Measurements from ENCODE around the gene NEK6. TPM values are rescaled to one million over a fixed set of nuclear protein-coding genes. Genes with fewer than 3 reads are reported as not detected.

The NEK6 gene
- total and polyA plus RNA-seq, 10 of the 15 experiments (the other 5 are each of a cell fraction or from before 2014, with no cell fraction given) = 31.3 to 161 (median 89.2) TPM

DNA sequence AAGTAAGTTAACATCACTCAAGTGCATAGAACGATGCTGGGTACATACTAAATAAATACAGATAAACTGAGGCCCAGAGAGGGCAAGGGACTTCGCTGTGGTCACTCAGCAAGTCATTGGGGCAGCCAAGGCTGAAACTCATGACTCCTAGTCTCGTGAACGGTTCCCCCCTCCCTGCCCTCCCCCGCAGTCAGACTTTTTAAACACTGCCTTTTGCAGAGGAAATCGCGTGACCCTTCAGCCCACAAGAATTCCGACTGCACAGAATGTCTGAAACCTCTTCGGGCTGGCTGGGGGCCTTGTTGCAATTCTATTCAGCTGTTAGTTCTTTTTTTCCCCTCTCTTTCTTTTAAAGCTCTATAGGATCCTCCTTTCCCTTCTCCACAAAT, 28.1 kb downstream of the NEK6 start (continued):
- TF ChIP-seq ETV6 (conservative IDR thresholded peaks at IDR 0.05 in 1 of 2, IDR thresholded peaks at IDR 0.05 in 1 of 2; ENCODE audit: borderline replicate concordance in 1 of 2, low read depth in 1 of 2) (peak in 1 of 2 experiments; percentile 65; a peak in 2 of 4 replicates), MEF2B (IDR thresholded peaks at IDR 0.05; ENCODE audit: partially characterized antibody, poor library complexity, severe bottlenecking) (peak; percentile 51), ZBED1 (IDR thresholded peaks at IDR 0.05; ENCODE audit: borderline replicate concordance) (peak; percentile 75; the same call in 1 of the 2 replicates), NR2C1 (IDR thresholded peaks at IDR 0.05) (no peak), SMAD5 (IDR thresholded peaks at IDR 0.05; ENCODE audit: low read depth) (no peak), NFIC (IDR thresholded peaks at IDR 0.05; ENCODE audit: low read depth, low read length) (no peak), CHD2 (IDR thresholded peaks at IDR 0.05; ENCODE audit: borderline replicate concordance, low read depth, low read length) (peak; percentile 81), KAT2A (conservative IDR thresholded peaks at IDR 0.05; ENCODE audit: control insufficient read depth, low read depth, low read length) (no peak), ASH2L (IDR thresholded peaks at IDR 0.05; ENCODE audit: borderline replicate concordance, low read depth) (no peak), BRCA1 (IDR thresholded peaks at IDR 0.05; ENCODE audit: low read depth, low read length) (no peak), KDM1A (IDR thresholded peaks at IDR 0.05; ENCODE audit: borderline replicate concordance) (no peak), BCL11A (IDR thresholded peaks at IDR 0.05; ENCODE audit: low read depth, low read length) (peak; percentile 90), POU2F2 (IDR thresholded peaks at IDR 0.05; ENCODE audit: borderline replicate concordance, low read depth, low read length) (no peak), TARDBP (IDR thresholded peaks at IDR 0.05; ENCODE audit: borderline replicate concordance) (no peak)
- TF ChIP-seq, protein P1, sequence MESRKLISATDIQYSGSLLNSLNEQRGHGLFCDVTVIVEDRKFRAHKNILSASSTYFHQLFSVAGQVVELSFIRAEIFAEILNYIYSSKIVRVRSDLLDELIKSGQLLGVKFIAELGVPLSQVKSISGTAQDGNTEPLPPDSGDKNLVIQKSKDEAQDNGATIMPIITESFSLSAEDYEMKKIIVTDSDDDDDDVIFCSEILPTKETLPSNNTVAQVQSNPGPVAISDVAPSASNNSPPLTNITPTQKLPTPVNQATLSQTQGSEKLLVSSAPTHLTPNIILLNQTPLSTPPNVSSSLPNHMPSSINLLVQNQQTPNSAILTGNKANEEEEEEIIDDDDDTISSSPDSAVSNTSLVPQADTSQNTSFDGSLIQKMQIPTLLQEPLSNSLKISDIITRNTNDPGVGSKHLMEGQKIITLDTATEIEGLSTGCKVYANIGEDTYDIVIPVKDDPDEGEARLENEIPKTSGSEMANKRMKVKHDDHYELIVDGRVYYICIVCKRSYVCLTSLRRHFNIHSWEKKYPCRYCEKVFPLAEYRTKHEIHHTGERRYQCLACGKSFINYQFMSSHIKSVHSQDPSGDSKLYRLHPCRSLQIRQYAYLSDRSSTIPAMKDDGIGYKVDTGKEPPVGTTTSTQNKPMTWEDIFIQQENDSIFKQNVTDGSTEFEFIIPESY (IDR thresholded peaks at IDR 0.05) = no peak
- TF ChIP-seq, protein P2, sequence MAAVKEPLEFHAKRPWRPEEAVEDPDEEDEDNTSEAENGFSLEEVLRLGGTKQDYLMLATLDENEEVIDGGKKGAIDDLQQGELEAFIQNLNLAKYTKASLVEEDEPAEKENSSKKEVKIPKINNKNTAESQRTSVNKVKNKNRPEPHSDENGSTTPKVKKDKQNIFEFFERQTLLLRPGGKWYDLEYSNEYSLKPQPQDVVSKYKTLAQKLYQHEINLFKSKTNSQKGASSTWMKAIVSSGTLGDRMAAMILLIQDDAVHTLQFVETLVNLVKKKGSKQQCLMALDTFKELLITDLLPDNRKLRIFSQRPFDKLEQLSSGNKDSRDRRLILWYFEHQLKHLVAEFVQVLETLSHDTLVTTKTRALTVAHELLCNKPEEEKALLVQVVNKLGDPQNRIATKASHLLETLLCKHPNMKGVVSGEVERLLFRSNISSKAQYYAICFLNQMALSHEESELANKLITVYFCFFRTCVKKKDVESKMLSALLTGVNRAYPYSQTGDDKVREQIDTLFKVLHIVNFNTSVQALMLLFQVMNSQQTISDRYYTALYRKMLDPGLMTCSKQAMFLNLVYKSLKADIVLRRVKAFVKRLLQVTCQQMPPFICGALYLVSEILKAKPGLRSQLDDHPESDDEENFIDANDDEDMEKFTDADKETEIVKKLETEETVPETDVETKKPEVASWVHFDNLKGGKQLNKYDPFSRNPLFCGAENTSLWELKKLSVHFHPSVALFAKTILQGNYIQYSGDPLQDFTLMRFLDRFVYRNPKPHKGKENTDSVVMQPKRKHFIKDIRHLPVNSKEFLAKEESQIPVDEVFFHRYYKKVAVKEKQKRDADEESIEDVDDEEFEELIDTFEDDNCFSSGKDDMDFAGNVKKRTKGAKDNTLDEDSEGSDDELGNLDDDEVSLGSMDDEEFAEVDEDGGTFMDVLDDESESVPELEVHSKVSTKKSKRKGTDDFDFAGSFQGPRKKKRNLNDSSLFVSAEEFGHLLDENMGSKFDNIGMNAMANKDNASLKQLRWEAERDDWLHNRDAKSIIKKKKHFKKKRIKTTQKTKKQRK (IDR thresholded peaks at IDR 0.05; ENCODE audit: low read depth, low read length) = no peak
- TF ChIP-seq, protein P3, sequence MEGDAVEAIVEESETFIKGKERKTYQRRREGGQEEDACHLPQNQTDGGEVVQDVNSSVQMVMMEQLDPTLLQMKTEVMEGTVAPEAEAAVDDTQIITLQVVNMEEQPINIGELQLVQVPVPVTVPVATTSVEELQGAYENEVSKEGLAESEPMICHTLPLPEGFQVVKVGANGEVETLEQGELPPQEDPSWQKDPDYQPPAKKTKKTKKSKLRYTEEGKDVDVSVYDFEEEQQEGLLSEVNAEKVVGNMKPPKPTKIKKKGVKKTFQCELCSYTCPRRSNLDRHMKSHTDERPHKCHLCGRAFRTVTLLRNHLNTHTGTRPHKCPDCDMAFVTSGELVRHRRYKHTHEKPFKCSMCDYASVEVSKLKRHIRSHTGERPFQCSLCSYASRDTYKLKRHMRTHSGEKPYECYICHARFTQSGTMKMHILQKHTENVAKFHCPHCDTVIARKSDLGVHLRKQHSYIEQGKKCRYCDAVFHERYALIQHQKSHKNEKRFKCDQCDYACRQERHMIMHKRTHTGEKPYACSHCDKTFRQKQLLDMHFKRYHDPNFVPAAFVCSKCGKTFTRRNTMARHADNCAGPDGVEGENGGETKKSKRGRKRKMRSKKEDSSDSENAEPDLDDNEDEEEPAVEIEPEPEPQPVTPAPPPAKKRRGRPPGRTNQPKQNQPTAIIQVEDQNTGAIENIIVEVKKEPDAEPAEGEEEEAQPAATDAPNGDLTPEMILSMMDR (IDR thresholded peaks at IDR 0.05 in 2 of 3, conservative IDR thresholded peaks at IDR 0.05 in 1 of 3; ENCODE audit: control insufficient read depth in 2 of 3, extremely low read depth in 1 of 3, insufficient read depth in 1 of 3, low read depth in 3 of 3, low read length in 3 of 3) = no peak
- TF ChIP-seq, protein P4, sequence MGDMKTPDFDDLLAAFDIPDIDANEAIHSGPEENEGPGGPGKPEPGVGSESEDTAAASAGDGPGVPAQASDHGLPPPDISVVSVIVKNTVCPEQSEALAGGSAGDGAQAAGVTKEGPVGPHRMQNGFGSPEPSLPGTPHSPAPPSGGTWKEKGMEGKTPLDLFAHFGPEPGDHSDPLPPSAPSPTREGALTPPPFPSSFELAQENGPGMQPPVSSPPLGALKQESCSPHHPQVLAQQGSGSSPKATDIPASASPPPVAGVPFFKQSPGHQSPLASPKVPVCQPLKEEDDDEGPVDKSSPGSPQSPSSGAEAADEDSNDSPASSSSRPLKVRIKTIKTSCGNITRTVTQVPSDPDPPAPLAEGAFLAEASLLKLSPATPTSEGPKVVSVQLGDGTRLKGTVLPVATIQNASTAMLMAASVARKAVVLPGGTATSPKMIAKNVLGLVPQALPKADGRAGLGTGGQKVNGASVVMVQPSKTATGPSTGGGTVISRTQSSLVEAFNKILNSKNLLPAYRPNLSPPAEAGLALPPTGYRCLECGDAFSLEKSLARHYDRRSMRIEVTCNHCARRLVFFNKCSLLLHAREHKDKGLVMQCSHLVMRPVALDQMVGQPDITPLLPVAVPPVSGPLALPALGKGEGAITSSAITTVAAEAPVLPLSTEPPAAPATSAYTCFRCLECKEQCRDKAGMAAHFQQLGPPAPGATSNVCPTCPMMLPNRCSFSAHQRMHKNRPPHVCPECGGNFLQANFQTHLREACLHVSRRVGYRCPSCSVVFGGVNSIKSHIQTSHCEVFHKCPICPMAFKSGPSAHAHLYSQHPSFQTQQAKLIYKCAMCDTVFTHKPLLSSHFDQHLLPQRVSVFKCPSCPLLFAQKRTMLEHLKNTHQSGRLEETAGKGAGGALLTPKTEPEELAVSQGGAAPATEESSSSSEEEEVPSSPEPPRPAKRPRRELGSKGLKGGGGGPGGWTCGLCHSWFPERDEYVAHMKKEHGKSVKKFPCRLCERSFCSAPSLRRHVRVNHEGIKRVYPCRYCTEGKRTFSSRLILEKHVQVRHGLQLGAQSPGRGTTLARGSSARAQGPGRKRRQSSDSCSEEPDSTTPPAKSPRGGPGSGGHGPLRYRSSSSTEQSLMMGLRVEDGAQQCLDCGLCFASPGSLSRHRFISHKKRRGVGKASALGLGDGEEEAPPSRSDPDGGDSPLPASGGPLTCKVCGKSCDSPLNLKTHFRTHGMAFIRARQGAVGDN (IDR thresholded peaks at IDR 0.05) = no peak

All from GM12878 (cell line).